ENCODE measurements around the gene ADORA1. TPM values are rescaled to one million over a fixed set of nuclear protein-coding genes. Genes with fewer than 3 reads are reported as not detected.

Gene ADORA1
- polyA plus RNA-seq, 1 donor (not counting 4 experiments of a cell fraction or from before 2014, with no cell fraction given): 0.09 TPM

DNA sequence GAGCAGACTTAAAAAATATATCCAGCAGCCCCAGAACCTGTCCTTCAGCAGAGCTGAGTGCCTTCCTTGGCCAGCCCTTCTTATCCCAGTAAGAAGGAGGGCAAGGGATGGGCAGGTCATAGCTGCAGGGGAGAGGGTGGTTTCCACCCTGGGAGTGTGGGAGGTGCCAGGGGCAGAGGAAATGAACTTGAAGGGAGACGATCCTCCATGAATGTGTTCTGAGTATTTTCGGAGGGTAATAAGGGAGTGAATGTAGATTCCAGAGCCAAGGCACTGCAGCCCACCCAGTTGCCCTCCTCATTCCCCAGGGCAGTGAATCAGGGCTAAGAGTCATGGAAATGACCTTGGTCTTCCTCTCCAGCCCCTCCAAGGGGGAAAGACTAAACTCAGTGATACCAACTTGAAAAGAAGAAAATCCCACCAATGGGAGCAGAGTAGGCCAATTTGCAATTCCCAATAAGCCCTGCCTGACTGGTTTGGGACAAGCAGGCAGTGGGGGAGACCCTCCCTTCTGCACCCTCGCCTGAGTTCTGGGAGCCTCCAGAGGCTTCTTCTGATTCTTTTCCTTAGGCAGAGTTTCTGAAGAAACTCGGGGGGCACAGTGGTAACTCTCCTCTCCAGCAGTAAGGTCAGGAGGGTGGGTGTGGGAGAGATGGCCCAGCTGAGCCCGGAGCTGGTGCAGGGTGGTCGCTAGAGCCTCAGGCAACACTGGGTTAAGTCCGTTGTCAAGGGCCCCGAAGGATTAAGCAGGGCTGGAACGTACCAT, 45.9 kb upstream of the ADORA1 start:
- H3K4me1 ChIP-seq (ENCODE audit: control insufficient read depth, extremely low read depth, insufficient read depth, low read length): no peaks in the 10 kb centered on the region
- no peak overlapping the region for H3K4me2 ChIP-seq (ENCODE audit: control insufficient read depth, extremely low read depth, insufficient read depth, low read depth, low read length)
- no peaks in the 10 kb centered on the region for H3K36me3 ChIP-seq (ENCODE audit: control insufficient read depth in 2 of 2, extremely low read depth in 1 of 2, insufficient read depth in 2 of 2, low read length in 2 of 2)
- no peak for TF ChIP-seq EZH2 (IDR thresholded peaks at IDR 0.05; ENCODE audit: low read length)
- no peaks in the 10 kb centered on the region for H3K9me3 ChIP-seq (ENCODE audit: control insufficient read depth, low read depth, low read length)
- no peak overlapping the region for H3K27ac ChIP-seq (ENCODE audit: control insufficient read depth, insufficient read depth, low read length)
- no peak overlapping the region for H2AFZ ChIP-seq (ENCODE audit: control insufficient read depth, low read length)
- H3K9ac ChIP-seq (ENCODE audit: control insufficient read depth, extremely low read depth, insufficient read depth, low read length): no peak overlapping the region
- H3K4me3 ChIP-seq (ENCODE audit: control insufficient read depth in 2 of 3, extremely low read depth in 1 of 3, insufficient read depth in 2 of 3, low read depth in 1 of 3, low read length in 3 of 3): no peak overlapping the region
- H4K20me1 ChIP-seq (ENCODE audit: control insufficient read depth, extremely low read depth, insufficient read depth, low read length): no peaks in the 10 kb centered on the region
- dilution Hi-C loops (cut with MboI; ENCODE audit: extremely low pct_ligation_motif_present, low sequenced_read_pairs): no loop called here
- no peaks in the 10 kb centered on the region for H3K79me2 ChIP-seq (ENCODE audit: control insufficient read depth, insufficient read depth, low read length)
- no peak for DNase-seq (ENCODE audit: low read depth, low spot score)
- H3K27me3 ChIP-seq (ENCODE audit: control insufficient read depth, extremely low read depth, insufficient read depth, low read length): peaks cover 28% of the 10 kb centered on the region
- no peaks in the 10 kb centered on the region for H3K9me1 ChIP-seq (ENCODE audit: control insufficient read depth, extremely low read depth, insufficient read depth, low read length)
- FAIRE-seq: no peak

DNA sequence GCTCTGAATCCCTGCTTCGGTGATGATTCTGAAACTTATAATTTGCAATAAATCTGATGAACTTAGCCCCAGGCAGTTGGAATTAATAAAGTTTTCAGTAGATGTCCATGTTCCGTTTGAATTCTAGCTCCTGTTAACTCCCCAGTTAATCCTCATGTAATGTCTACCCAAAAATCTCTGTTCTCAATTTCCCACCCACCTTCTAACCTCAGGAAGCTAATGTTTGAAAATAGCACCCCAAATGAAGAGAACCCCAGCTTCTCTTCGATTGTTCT, 45.4 kb upstream of the ADORA1 start:
- TF ChIP-seq, protein P1, sequence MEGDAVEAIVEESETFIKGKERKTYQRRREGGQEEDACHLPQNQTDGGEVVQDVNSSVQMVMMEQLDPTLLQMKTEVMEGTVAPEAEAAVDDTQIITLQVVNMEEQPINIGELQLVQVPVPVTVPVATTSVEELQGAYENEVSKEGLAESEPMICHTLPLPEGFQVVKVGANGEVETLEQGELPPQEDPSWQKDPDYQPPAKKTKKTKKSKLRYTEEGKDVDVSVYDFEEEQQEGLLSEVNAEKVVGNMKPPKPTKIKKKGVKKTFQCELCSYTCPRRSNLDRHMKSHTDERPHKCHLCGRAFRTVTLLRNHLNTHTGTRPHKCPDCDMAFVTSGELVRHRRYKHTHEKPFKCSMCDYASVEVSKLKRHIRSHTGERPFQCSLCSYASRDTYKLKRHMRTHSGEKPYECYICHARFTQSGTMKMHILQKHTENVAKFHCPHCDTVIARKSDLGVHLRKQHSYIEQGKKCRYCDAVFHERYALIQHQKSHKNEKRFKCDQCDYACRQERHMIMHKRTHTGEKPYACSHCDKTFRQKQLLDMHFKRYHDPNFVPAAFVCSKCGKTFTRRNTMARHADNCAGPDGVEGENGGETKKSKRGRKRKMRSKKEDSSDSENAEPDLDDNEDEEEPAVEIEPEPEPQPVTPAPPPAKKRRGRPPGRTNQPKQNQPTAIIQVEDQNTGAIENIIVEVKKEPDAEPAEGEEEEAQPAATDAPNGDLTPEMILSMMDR (optimal IDR thresholded peaks at IDR 0.05 in 1 of 3, IDR thresholded peaks at IDR 0.05 in 1 of 3, conservative IDR thresholded peaks at IDR 0.05 in 1 of 3; ENCODE audit: extremely low read depth in 1 of 3, insufficient read depth in 2 of 3, low read length in 3 of 3): no peak
- no peak for TF ChIP-seq EZH2 (IDR thresholded peaks at IDR 0.05; ENCODE audit: low read length)

More for the DNA sequence above, 45.4 kb upstream of the ADORA1 start:
- Histone ChIP-seq H3K4me1 (ENCODE audit: control insufficient read depth, extremely low read depth, insufficient read depth, low read length) (no peaks in the 10 kb centered on the region), H3K9ac (ENCODE audit: control insufficient read depth, extremely low read depth, insufficient read depth, low read length) (no peak overlapping the region), H3K36me3 (ENCODE audit: control insufficient read depth in 2 of 2, extremely low read depth in 1 of 2, insufficient read depth in 2 of 2, low read length in 2 of 2) (no peaks in the 10 kb centered on the region), H3K27ac (ENCODE audit: control insufficient read depth, insufficient read depth, low read length) (no peak overlapping the region), H3K79me2 (ENCODE audit: control insufficient read depth, insufficient read depth, low read length) (no peaks in the 10 kb centered on the region), H2AFZ (ENCODE audit: control insufficient read depth, low read length) (no peak overlapping the region), H4K20me1 (ENCODE audit: control insufficient read depth, extremely low read depth, insufficient read depth, low read length) (no peaks in the 10 kb centered on the region), H3K27me3 (ENCODE audit: control insufficient read depth, extremely low read depth, insufficient read depth, low read length) (peaks cover 22% of the 10 kb centered on the region), H3K4me3 (ENCODE audit: control insufficient read depth in 2 of 3, extremely low read depth in 1 of 3, insufficient read depth in 2 of 3, low read depth in 1 of 3, low read length in 3 of 3) (no peak overlapping the region), H3K9me1 (ENCODE audit: control insufficient read depth, extremely low read depth, insufficient read depth, low read length) (no peaks in the 10 kb centered on the region), H3K9me3 (ENCODE audit: control insufficient read depth, low read depth, low read length) (no peaks in the 10 kb centered on the region), H3K4me2 (ENCODE audit: control insufficient read depth, extremely low read depth, insufficient read depth, low read depth, low read length) (no peak overlapping the region)
- dilution Hi-C loops (cut with MboI; ENCODE audit: extremely low pct_ligation_motif_present, low sequenced_read_pairs): no loop called here
- FAIRE-seq (no peak), DNase-seq (ENCODE audit: low read depth, low spot score) (no peak)
